ENCODE results near the gene COPG1. TPM values are rescaled to one million over a fixed set of nuclear protein-coding genes. Genes with fewer than 3 reads are reported as not detected.
A peak's percentile ranks its signal among the peaks of the same experiment; 100 is the strongest.

Gene COPG1
- total RNA-seq, 4 donors from 2014 or later, result 77.1 to 95.3 (median 88.6) TPM

DNA sequence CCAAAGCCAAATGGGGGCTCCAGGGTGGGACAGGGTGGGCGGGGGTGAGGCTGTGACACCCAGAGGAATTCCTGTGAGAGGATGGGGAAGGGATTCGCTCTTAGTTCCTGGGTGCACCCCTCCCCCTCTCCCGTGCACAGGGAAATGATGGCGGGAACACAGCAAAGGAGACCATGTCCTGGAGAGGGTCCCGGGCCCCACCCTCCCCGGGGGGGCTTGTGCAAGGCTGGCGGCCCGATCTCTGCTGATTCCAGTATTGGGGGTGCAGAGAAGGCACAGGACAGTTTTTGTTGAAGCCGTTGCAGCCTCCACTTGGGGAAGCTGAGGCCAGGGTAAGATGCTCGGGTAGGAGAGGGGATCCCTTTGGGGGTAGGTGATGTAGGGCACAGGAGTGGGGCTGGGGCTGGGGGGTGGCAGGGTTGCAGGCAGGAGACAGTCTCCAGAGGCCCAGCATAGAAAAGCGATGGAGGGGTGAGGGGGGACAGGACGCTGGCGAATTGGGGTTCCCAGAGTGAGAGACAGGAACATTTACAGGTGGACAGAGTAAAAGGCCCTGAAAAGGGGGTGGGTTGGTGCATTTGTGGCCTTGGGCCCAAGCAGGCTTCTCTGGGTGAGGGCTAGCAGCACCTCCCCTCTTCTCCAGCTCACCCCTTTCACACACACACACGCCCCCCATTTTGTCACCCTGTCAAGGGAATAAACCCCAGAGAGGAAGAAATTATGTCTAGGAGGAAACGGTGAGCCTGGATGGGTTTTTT is 67.8 kb downstream of the COPG1 start:
- Histone ChIP-seq H3K27me3 (no peaks in the 10 kb centered on the region), H3K9me3 (no peaks in the 10 kb centered on the region), H3K27ac (peak overlapping the region; percentile 93), H3K4me1 (peaks cover 31% of the 10 kb centered on the region), H3K36me3 (peaks cover 15% of the 10 kb centered on the region), H3K4me3 (peak overlapping the region; percentile 83)
- DNase-seq (ENCODE audit: low spot score in 2 of 2), result peak in 1 of 2 donors; percentile 72
- TF ChIP-seq EP300 (IDR thresholded peaks at IDR 0.05) (no peak), POLR2AphosphoS5 (IDR thresholded peaks at IDR 0.05) (no peak), POLR2A (IDR thresholded peaks at IDR 0.05) (no peak)
- TF ChIP-seq, protein P1, sequence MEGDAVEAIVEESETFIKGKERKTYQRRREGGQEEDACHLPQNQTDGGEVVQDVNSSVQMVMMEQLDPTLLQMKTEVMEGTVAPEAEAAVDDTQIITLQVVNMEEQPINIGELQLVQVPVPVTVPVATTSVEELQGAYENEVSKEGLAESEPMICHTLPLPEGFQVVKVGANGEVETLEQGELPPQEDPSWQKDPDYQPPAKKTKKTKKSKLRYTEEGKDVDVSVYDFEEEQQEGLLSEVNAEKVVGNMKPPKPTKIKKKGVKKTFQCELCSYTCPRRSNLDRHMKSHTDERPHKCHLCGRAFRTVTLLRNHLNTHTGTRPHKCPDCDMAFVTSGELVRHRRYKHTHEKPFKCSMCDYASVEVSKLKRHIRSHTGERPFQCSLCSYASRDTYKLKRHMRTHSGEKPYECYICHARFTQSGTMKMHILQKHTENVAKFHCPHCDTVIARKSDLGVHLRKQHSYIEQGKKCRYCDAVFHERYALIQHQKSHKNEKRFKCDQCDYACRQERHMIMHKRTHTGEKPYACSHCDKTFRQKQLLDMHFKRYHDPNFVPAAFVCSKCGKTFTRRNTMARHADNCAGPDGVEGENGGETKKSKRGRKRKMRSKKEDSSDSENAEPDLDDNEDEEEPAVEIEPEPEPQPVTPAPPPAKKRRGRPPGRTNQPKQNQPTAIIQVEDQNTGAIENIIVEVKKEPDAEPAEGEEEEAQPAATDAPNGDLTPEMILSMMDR (IDR thresholded peaks at IDR 0.05), result no peak
- WGBS, result 41% methylated on average over 13 of the region's 15 CpGs

- DNase-seq (ENCODE audit: low spot score in 2 of 2), result peak in 1 of 2 donors; percentile 60
- H3K9me3 ChIP-seq, result no peaks in the 10 kb centered on the region
- H3K27me3 ChIP-seq, result no peaks in the 10 kb centered on the region
- no peak overlapping the region for H3K27ac ChIP-seq
- no peak overlapping the region for H3K4me3 ChIP-seq
- 75% methylated on average over 4 of the region's 5 CpGs for WGBS
- H3K36me3 ChIP-seq, result peaks cover 15% of the 10 kb centered on the region
- TF ChIP-seq, protein P1 (IDR thresholded peaks at IDR 0.05), result no peak
- TF ChIP-seq POLR2A (IDR thresholded peaks at IDR 0.05), result no peak
- TF ChIP-seq EP300 (IDR thresholded peaks at IDR 0.05), result no peak
- no peak for TF ChIP-seq POLR2AphosphoS5 (IDR thresholded peaks at IDR 0.05)
- H3K4me1 ChIP-seq, result peaks cover 30% of the 10 kb centered on the region
Measured at GRCh38 chr3:129317848-129318247, 68.4 kb downstream of the COPG1 start.

DNA sequence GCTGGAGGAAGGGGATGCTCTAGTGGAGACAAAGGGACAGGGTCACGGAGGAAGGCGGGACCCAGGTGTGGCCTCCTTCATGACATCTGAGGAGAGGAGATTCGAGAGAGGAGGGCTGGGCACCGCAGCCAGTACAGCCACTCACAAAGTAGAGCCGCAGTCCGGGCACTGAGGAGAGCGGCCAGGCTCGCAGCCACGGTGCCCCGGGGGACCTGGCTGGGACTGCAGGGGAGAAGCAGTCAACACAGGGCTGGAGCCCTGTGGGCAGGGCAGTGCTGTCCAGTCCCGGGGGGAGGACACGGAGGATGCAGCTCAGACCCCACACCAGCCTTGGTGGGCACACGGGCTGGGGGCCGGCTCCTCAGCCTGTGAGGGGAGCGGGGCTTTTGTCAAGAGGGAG is 69.5 kb downstream of the COPG1 start:
- H3K27ac ChIP-seq, result no peak overlapping the region
- peaks cover 20% of the 10 kb centered on the region for H3K36me3 ChIP-seq
- no peaks in the 10 kb centered on the region for H3K27me3 ChIP-seq
- peaks cover 20% of the 10 kb centered on the region for H3K4me1 ChIP-seq
- no peaks in the 10 kb centered on the region for H3K9me3 ChIP-seq
- H3K4me3 ChIP-seq, result no peak overlapping the region
- DNase-seq (ENCODE audit: low spot score in 2 of 2), result peak in 1 of 2 donors; percentile 63
- TF ChIP-seq POLR2AphosphoS5 (IDR thresholded peaks at IDR 0.05), result no peak
- TF ChIP-seq, protein P1 (IDR thresholded peaks at IDR 0.05), result no peak
- no peak for TF ChIP-seq POLR2A (IDR thresholded peaks at IDR 0.05)
- no peak for TF ChIP-seq EP300 (IDR thresholded peaks at IDR 0.05)
- WGBS, result 94% methylated on average over 10 of the region's 15 CpGs

DNA sequence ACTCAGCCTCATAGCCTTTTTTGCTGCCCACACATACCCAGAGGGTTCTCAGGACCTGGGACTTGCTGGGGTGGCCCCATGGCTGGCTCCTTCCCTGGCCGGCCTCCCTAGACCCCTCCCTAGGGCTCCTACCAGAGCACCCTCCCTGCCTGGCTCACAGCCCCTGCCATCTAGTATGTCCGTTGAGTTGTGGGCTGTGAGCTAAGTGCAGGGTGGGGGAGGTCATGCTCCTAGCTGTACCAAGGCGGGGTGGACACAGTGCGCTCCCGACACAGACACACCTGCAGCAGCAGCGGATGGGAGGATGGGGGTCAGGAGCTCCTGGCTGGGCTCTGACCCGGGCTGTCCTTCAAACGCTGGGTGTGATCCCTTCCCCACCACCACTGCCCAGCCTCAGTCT is 70.9 kb downstream of the COPG1 start:
- TF ChIP-seq POLR2AphosphoS5 (IDR thresholded peaks at IDR 0.05) (no peak), EP300 (IDR thresholded peaks at IDR 0.05) (no peak), POLR2A (IDR thresholded peaks at IDR 0.05) (no peak)
- TF ChIP-seq, protein P1 (IDR thresholded peaks at IDR 0.05), result no peak
- WGBS, result 75% methylated on average over 2 of the region's 8 CpGs
- Histone ChIP-seq H3K9me3 (no peaks in the 10 kb centered on the region), H3K27me3 (no peaks in the 10 kb centered on the region), H3K36me3 (peaks cover 28% of the 10 kb centered on the region), H3K4me1 (peaks cover 12% of the 10 kb centered on the region), H3K4me3 (no peak overlapping the region), H3K27ac (no peak overlapping the region)
- DNase-seq (ENCODE audit: low spot score in 2 of 2), result peak in 1 of 2 donors; percentile 54

GRCh38 chr3:129320825-129321487 is 71.5 kb downstream of the COPG1 start:
- Histone ChIP-seq H3K9me3 (no peaks in the 10 kb centered on the region), H3K27ac (no peak overlapping the region), H3K4me3 (no peak overlapping the region), H3K27me3 (no peaks in the 10 kb centered on the region), H3K4me1 (peaks cover 12% of the 10 kb centered on the region), H3K36me3 (peaks cover 28% of the 10 kb centered on the region)
- WGBS, result 83% methylated on average over 7 of the region's 7 CpGs
- TF ChIP-seq, protein P1 (IDR thresholded peaks at IDR 0.05), result no peak
- TF ChIP-seq POLR2AphosphoS5 (IDR thresholded peaks at IDR 0.05) (no peak), EP300 (IDR thresholded peaks at IDR 0.05) (no peak), POLR2A (IDR thresholded peaks at IDR 0.05) (no peak)
- no peak for DNase-seq (ENCODE audit: low spot score in 2 of 2)
